Stimulated activated CD4-positive, alpha-beta T cell treated with anti-CD3 and anti-CD28 coated beads, Interleukin-12 subunit alpha, Interleukin-12 subunit beta, amount 100 ng/mL, for 48 hours (primary cell): ENCODE results near the gene CACNA1E.

Experiments used
- DNase-seq, 3 donors: peaks; one replicate each; pipeline ENCODE4 v3.0.0-alpha.2; 2020; ENCODE audit warnings: low read depth in 2 of 3, low spot score in 1 of 3

CACNA1E gene

GRCh38 chr1:181626279-181626938, 143.1 kb downstream of the CACNA1E start:
- no peak for DNase-seq

GRCh38 chr1:181630398-181630797, 147.1 kb downstream of the CACNA1E start:
- DNase-seq: no peak

- DNase-seq: no peak
Observed at GRCh38 chr1:181630838-181631237, 147.5 kb downstream of the CACNA1E start.

GRCh38 chr1:181632492-181632891, 149.2 kb downstream of the CACNA1E start:
- no peak for DNase-seq

GRCh38 chr1:181632960-181633359, 149.6 kb downstream of the CACNA1E start:
- DNase-seq: no peak

GRCh38 chr1:181635110-181635509, 151.8 kb downstream of the CACNA1E start:
- no peak for DNase-seq

GRCh38 chr1:181637998-181638397, 154.7 kb downstream of the CACNA1E start:
- no peak for DNase-seq

- no peak for DNase-seq
Observed at GRCh38 chr1:181640956-181641355, 157.6 kb downstream of the CACNA1E start.

GRCh38 chr1:181643631-181644030, 160.3 kb downstream of the CACNA1E start:
- DNase-seq: no peak

- DNase-seq: no peak
Observed at GRCh38 chr1:181645171-181645570, 161.9 kb downstream of the CACNA1E start.

GRCh38 chr1:181646710-181647109, 163.4 kb downstream of the CACNA1E start:
- DNase-seq: no peak

GRCh38 chr1:181647314-181648035, 164.2 kb downstream of the CACNA1E start:
- DNase-seq: no peak

- no peak for DNase-seq
Observed at GRCh38 chr1:181651276-181651675, 168.0 kb downstream of the CACNA1E start.

- no peak for DNase-seq
Observed at GRCh38 chr1:181655756-181656155, 172.4 kb downstream of the CACNA1E start.

GRCh38 chr1:181656491-181656890, 173.2 kb downstream of the CACNA1E start:
- no peak for DNase-seq

- no peak for DNase-seq
Observed at GRCh38 chr1:181658581-181658980, 175.3 kb downstream of the CACNA1E start.

- DNase-seq: no peak
Observed at GRCh38 chr1:181659321-181659957, 176.1 kb downstream of the CACNA1E start.

GRCh38 chr1:181660621-181661020, 177.3 kb downstream of the CACNA1E start:
- no peak for DNase-seq

- no peak for DNase-seq
Observed at GRCh38 chr1:181661569-181661968, 178.3 kb downstream of the CACNA1E start.

GRCh38 chr1:181662606-181663005, 179.3 kb downstream of the CACNA1E start:
- no peak for DNase-seq

GRCh38 chr1:181664543-181664942, 181.2 kb downstream of the CACNA1E start:
- no peak for DNase-seq

- no peak for DNase-seq
Observed at GRCh38 chr1:181669246-181669645, 185.9 kb downstream of the CACNA1E start.
